ENCODE measurements around the gene NHLRC1.

- TF ChIP-seq, protein P1, sequence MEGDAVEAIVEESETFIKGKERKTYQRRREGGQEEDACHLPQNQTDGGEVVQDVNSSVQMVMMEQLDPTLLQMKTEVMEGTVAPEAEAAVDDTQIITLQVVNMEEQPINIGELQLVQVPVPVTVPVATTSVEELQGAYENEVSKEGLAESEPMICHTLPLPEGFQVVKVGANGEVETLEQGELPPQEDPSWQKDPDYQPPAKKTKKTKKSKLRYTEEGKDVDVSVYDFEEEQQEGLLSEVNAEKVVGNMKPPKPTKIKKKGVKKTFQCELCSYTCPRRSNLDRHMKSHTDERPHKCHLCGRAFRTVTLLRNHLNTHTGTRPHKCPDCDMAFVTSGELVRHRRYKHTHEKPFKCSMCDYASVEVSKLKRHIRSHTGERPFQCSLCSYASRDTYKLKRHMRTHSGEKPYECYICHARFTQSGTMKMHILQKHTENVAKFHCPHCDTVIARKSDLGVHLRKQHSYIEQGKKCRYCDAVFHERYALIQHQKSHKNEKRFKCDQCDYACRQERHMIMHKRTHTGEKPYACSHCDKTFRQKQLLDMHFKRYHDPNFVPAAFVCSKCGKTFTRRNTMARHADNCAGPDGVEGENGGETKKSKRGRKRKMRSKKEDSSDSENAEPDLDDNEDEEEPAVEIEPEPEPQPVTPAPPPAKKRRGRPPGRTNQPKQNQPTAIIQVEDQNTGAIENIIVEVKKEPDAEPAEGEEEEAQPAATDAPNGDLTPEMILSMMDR (IDR thresholded peaks at IDR 0.05): no peak
- no peak for TF ChIP-seq POLR2A (IDR thresholded peaks at IDR 0.05)
Observed at GRCh38 chr6:18171871-18172270, 49.4 kb upstream of the NHLRC1 start.
